Psoas muscle (tissue), 8 donors: Measurements from ENCODE around the gene TASOR2. TPM values are rescaled to one million over a fixed set of nuclear protein-coding genes. Genes with fewer than 3 reads are reported as not detected.
A peak's percentile ranks its signal among the peaks of the same experiment; 100 is the strongest.

Experiments used
- ATAC-seq, 4 donors: fragments of 200-7000 bp; cut with Tn5 transposase; one replicate each; pipeline ENCODE4 v1.9.1; 2020; ENCODE audit warnings: moderate library complexity in 3 of 4, mild to moderate bottlenecking in 2 of 4
- DNase-seq, 2 donors: peaks; one replicate each; pipeline ENCODE4 v3.0.0-alpha.2; 2020
- H3K27ac ChIP-seq: fragments of 200-600 bp; one replicate; pipeline ENCODE4 v1.8.0; 2022
- H3K27me3 ChIP-seq, 3 donors: fragments of 200-600 bp in 1 of 3; one replicate each; pipeline versions ENCODE4 v1.6.1 to v1.8.0; 2013 to 2022; ENCODE audit warnings: low read length in 2 of 3, mild to moderate bottlenecking in 2 of 3, moderate library complexity in 1 of 3; ENCODE audit not compliant: insufficient read depth in 3 of 3
- H3K36me3 ChIP-seq, 2 donors: fragments of 200-600 bp in 1 of 2; one replicate each; pipeline versions ENCODE4 v1.6.1 to v1.8.0; 2013 to 2022; ENCODE audit warnings: low read depth in 1 of 2, mild to moderate bottlenecking in 1 of 2, moderate library complexity in 1 of 2; ENCODE audit not compliant: insufficient read depth in 1 of 2
- H3K4me1 ChIP-seq: fragments of 200-600 bp; one replicate; pipeline ENCODE4 v1.8.0; 2022
- H3K4me3 ChIP-seq: fragments of 200-600 bp; one replicate; pipeline ENCODE4 v1.8.0; 2022; ENCODE audit warnings: mild to moderate bottlenecking
- H3K9me3 ChIP-seq: fragments of 200-600 bp; one replicate; pipeline ENCODE4 v1.8.0; 2022
- whole genome bisulfite sequencing, 3 donors: extraction: QIAGEN DNeasy Blood & Tissue Kit; methylation state at CpG; one replicate each; pipeline versions ENCODE4 v1.1.6 to v1.1.7; 2013; 5-methylcytosine and 5-hydroxymethylcytosine counted together
- intact Hi-C, 2 donors: fragments of 100-400 bp; cut with DNase I; formaldehyde crosslinking; loops; one replicate each; pipeline versions ENCODE4 v1.11.0 to v1.14.2; 2022
- polyA plus RNA-seq, 3 donors: library from polyadenylated mRNA; stranded (reverse); fragments of 200-250 nt; gene quantifications; one replicate each; pipeline ENCODE4 v1.2.3, GENCODE V29; 2013
- total RNA-seq, 4 donors: library from RNA; stranded (reverse); fragmentation: NEBNext Ultra II Directional in 2 of 4; extraction: Animal tissue kit (Norgen Biotek cat#: 25700) in 2 of 4; gene quantifications; one replicate each; pipeline versions ENCODE4 v1.2.1 to v1.2.4, GENCODE V29; 2021 to 2023
- TF ChIP-seq, protein P1 (sequence below): fragments of 200-600 bp; IDR thresholded peaks from one replicate; pipeline ENCODE4 v1.8.0; 2022; ENCODE audit warnings: antibody characterized with exemption
- donor health status: healthy with polysubstance abuse.
- donor health status: DM: no; HTN: no; CAD: no; lungs with moderate emphysema.
- donor health status: Bipolar disorder and iron deficiency.
- donor health status: healthy.
- donor health status: DM: yes; HTN: yes; CAD: no.
- donor health status: DM: no; HTN: no; CAD: no.
- donor health status: DM: no; HTN: no; CAD: no.
- donor health status: DM: yes; HTN: yes; CAD: no.

TASOR2 gene
- total and polyA plus RNA-seq, 7 donors: 8.2 to 45.6 (median 31.5) TPM

DNA sequence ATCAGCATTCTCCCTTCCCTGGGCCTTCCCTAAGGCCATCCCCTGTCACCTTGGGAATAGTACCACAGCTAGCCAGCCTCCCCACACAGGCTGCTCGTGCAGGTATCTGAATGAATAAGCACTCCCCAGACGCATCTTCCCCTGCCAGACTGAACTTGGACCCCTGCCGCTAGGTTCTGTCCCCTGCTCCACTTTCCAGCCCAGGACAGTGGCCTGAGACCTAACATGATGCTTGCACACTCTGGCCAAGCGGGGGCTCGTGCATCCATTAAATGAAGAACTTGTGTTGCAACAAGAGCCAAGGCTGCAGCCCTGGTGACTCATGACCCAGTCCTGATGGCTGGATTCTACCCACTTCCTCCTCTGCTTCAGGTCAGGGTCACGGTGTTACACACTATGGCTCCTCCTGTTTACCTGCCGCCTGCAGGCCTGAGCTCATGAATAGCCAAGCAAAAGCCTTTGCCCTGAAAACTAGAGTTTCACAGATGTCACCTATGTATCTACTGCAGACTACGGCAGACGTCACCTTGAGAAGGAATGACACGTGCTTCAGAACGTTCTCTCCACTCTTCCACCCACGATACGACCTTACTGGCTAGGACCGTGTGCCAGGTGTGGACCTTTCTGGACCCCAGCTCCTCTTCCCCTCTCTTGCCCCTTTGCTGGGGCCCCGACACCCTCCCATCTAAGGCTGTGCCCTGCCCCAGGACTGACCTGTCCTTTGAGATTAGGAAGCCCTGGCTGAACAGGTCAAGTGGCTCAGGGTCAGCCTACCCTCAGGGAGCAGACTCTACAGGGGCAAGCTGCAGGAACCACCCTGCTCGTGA, 24.7 kb upstream of the TASOR2 start:
- TF ChIP-seq, protein P1, sequence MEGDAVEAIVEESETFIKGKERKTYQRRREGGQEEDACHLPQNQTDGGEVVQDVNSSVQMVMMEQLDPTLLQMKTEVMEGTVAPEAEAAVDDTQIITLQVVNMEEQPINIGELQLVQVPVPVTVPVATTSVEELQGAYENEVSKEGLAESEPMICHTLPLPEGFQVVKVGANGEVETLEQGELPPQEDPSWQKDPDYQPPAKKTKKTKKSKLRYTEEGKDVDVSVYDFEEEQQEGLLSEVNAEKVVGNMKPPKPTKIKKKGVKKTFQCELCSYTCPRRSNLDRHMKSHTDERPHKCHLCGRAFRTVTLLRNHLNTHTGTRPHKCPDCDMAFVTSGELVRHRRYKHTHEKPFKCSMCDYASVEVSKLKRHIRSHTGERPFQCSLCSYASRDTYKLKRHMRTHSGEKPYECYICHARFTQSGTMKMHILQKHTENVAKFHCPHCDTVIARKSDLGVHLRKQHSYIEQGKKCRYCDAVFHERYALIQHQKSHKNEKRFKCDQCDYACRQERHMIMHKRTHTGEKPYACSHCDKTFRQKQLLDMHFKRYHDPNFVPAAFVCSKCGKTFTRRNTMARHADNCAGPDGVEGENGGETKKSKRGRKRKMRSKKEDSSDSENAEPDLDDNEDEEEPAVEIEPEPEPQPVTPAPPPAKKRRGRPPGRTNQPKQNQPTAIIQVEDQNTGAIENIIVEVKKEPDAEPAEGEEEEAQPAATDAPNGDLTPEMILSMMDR: no peak
- no peaks in the 10 kb centered on the region for H3K4me1 ChIP-seq
- 60 to 74% (median 66%) methylated on average over 16 of the region's 16 CpGs for WGBS, 3 donors
- intact Hi-C loops: no loop called here
- H3K27ac ChIP-seq: no peak overlapping the region
- no peaks in the 10 kb centered on the region for H3K9me3 ChIP-seq
- no peak overlapping the region for H3K4me3 ChIP-seq
- ATAC-seq (peak; percentile 61 to 88 (median 79)), DNase-seq (peak; percentile 62 to 68)
- no peaks in the 10 kb centered on the region for H3K36me3 ChIP-seq
- H3K27me3 ChIP-seq: no peaks in the 10 kb centered on the region

DNA sequence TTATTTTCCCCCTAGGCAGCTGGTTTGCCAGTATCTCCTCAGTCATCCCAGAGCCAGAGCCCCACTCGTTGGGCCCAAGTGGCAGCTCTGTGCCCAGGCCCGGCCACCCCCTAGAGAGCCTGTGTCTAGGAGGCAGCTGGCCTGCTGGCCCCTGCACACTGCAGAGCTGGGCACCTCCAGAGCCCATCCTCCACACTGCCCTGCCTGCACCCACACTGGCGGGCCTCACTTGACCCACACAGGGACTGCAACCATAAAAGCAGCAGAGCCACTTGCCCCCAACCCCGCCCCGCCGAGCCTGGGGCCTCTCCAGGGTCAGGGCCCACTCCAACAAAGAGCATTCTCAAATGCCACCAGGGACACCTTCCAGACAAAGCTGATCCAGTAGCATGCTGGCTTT, 23.6 kb upstream of the TASOR2 start:
- H3K4me3 ChIP-seq: no peak overlapping the region
- no peak overlapping the region for H3K27ac ChIP-seq
- no peaks in the 10 kb centered on the region for H3K27me3 ChIP-seq
- no peaks in the 10 kb centered on the region for H3K9me3 ChIP-seq
- TF ChIP-seq, protein P1: no peak
- ATAC-seq (no peak), DNase-seq (no peak)
- H3K36me3 ChIP-seq: no peaks in the 10 kb centered on the region
- peaks cover 6% of the 10 kb centered on the region for H3K4me1 ChIP-seq
- intact Hi-C loops: no loop called here
- WGBS, 3 donors: 64 to 72% (median 64%) methylated on average over 4 to 6 of the region's 6 CpGs

- H3K27me3 ChIP-seq: no peaks in the 10 kb centered on the region
- no peaks in the 10 kb centered on the region for H3K9me3 ChIP-seq
- H3K4me1 ChIP-seq: peaks cover 10% of the 10 kb centered on the region
- intact Hi-C loops: no loop called here
- ATAC-seq: no peak
- no peaks in the 10 kb centered on the region for H3K36me3 ChIP-seq
- no peak overlapping the region for H3K27ac ChIP-seq
- H3K4me3 ChIP-seq: no peak overlapping the region
- no peak for DNase-seq
- WGBS, 3 donors: 86 to 91% (median 90%) methylated on average over 9 of the region's 9 CpGs
- TF ChIP-seq, protein P1: no peak
Observed at GRCh38 chr10:5662708-5663579, 21.7 kb upstream of the TASOR2 start.

GRCh38 chr10:5663692-5664427, 20.8 kb upstream of the TASOR2 start:
- WGBS, 3 donors: 69 to 76% (median 69%) methylated on average over 12 of the region's 12 CpGs
- H3K27ac ChIP-seq: no peak overlapping the region
- no peaks in the 10 kb centered on the region for H3K36me3 ChIP-seq
- intact Hi-C loops: no loop called here
- peaks cover 10% of the 10 kb centered on the region for H3K4me1 ChIP-seq
- H3K9me3 ChIP-seq: no peaks in the 10 kb centered on the region
- H3K27me3 ChIP-seq: no peaks in the 10 kb centered on the region
- DNase-seq: no peak
- TF ChIP-seq, protein P1: no peak
- no peak overlapping the region for H3K4me3 ChIP-seq
- no peak for ATAC-seq
